ENCODE results near the gene NUDT8.
"Not testable (repeated sequence)": the region's sequence is repeated elsewhere in the genome, so short reads cannot be mapped to it uniquely, and the experiment has no call there.

DNA sequence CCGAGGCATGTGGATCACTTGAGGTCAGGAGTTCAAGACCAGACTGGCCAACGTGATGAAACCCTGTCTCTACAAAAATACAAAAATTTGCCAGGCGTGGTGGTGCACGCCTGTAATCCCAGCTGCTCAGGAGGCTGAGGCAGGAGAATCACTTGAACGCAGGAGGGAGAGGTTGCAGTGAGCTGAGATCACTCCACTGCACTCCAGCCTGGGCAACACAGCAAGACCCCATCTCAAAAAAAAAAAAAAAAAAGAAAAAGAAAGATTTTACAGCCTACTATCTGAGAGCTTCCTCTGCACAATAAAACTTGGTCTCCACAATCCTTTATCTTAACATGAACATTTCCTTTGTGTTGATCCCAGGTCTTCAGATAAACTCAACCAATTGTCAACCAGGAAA, 31.0 kb upstream of the NUDT8 start:
- TF ChIP-seq, protein P1, sequence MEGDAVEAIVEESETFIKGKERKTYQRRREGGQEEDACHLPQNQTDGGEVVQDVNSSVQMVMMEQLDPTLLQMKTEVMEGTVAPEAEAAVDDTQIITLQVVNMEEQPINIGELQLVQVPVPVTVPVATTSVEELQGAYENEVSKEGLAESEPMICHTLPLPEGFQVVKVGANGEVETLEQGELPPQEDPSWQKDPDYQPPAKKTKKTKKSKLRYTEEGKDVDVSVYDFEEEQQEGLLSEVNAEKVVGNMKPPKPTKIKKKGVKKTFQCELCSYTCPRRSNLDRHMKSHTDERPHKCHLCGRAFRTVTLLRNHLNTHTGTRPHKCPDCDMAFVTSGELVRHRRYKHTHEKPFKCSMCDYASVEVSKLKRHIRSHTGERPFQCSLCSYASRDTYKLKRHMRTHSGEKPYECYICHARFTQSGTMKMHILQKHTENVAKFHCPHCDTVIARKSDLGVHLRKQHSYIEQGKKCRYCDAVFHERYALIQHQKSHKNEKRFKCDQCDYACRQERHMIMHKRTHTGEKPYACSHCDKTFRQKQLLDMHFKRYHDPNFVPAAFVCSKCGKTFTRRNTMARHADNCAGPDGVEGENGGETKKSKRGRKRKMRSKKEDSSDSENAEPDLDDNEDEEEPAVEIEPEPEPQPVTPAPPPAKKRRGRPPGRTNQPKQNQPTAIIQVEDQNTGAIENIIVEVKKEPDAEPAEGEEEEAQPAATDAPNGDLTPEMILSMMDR (IDR thresholded peaks at IDR 0.05; ENCODE audit: low read length) = not testable (repeated sequence)
- TF ChIP-seq EZH2 (IDR thresholded peaks at IDR 0.05; ENCODE audit: borderline replicate concordance, low read length) = not testable (repeated sequence)
